Subcutaneous adipose tissue (tissue), 4 donors: ENCODE results near the gene ACTRT3. TPM values are rescaled to one million over a fixed set of nuclear protein-coding genes. Genes with fewer than 3 reads are reported as not detected.

Experiments
- total RNA-seq, 4 donors: library from RNA; depleted of rRNA; stranded (reverse); fragments of >200 nt; gene quantifications; one replicate each; pipeline ENCODE4 v1.1.0, GENCODE V29; 2016
- TF ChIP-seq, protein P1 (sequence below): fragments of 450-650 bp; IDR thresholded peaks from one replicate; pipeline ENCODE4 v1.5.1; 2016; ENCODE audit warnings: low read depth, mild to moderate bottlenecking, control low read depth, antibody characterized with exemption, moderate library complexity

The ACTRT3 gene
- total RNA-seq, 4 donors from 2014 or later, result 3.8 to 7.2 (median 4.9) TPM

DNA sequence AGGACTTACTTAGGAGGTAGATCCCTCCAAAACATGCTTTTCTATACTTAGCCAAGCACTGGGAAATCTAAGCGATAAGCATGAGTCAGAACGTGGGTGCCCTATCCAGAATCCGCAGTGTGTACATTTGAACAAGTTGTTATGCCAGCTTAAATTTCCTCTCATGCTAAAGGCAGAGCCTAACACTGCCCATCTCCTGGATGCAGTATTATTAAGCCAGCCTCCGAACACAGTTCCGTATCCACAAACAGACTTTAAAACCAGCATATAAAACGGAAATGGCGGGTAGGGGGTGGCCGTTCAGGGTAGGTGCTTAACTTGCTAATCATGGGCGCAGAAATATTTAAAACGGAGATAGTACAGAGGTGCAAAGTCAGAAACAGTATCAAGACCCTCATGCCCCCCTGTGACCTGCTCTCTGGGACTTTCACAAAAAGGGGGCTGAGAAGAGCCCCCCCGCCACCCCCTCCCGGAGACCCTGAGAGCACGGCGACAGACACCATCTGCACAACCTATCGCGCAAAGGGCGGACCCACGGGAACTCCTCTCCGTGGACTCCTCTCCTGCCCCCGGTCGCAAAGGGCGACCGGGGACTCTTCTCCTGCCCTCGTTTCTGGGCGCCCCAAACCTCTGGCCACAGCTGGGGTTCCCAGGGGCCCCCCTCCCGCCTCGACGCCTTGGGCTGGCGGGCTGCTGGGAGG lies 42.4 kb upstream of the ACTRT3 start:
- TF ChIP-seq, protein P1, sequence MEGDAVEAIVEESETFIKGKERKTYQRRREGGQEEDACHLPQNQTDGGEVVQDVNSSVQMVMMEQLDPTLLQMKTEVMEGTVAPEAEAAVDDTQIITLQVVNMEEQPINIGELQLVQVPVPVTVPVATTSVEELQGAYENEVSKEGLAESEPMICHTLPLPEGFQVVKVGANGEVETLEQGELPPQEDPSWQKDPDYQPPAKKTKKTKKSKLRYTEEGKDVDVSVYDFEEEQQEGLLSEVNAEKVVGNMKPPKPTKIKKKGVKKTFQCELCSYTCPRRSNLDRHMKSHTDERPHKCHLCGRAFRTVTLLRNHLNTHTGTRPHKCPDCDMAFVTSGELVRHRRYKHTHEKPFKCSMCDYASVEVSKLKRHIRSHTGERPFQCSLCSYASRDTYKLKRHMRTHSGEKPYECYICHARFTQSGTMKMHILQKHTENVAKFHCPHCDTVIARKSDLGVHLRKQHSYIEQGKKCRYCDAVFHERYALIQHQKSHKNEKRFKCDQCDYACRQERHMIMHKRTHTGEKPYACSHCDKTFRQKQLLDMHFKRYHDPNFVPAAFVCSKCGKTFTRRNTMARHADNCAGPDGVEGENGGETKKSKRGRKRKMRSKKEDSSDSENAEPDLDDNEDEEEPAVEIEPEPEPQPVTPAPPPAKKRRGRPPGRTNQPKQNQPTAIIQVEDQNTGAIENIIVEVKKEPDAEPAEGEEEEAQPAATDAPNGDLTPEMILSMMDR, result no peak

DNA sequence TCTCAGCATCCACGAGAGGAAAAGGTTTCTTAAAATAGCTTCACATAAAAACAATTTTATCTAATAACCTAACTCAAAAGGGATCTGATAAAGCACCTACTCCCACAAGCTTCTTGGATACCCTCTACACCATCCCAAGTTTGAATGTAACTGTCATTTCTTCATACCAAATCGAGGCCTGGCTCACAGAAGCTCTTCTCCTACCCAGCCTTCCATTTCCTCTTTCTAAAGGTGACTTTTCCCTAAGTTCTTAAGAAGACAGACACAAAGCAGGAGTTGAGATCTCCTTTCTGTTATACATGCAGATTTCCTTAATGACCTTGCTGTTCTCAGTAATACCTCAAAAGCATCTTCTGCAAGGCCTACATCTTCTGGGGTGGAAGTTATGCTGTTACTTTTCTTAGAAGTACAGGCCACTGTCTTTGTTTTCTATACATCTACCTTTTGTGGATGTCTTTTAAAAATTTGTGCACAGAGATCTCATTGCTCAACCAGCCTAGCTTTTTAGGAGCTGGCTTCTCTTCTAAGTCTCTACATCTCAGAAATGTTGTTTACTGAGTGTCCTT lies 40.0 kb upstream of the ACTRT3 start:
- TF ChIP-seq, protein P1, result no peak

DNA sequence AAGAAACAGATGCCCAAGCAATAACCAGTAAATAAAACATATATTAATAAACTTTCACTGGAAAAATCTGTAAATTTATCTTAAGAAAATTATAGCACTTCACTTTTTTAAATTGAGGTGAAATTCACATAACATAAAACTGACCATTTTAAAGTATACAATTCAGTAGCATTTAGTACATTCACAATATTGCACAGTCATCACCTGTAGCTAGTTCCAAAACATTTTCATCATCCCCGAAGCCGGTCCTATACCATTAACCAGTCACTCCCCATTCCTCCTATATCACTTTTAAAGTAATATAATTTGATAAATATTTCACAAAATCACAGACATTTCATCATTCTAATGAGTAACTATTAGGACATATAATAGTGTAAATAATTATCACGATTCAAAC lies 35.3 kb upstream of the ACTRT3 start:
- TF ChIP-seq, protein P1, result no peak

DNA sequence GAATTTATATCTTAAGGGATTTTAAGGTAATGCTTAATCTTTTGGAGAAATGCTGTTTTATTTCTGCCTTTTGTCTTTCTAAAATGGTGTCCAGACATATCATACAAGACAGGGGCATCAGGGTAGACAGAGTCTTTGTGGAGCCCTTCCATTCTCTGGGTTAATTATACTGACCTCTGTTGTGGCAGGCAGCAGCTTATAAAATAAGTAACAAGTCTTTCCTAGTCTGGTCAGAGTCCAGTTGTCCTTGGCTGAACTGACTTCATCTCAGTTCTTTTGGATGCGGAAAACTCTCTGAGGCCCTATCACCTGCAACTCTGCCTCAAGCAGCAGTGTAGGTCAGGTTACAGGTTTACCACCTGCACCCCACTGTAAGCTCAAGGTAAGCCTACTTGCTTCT lies 23.0 kb upstream of the ACTRT3 start:
- TF ChIP-seq, protein P1, result no peak

DNA sequence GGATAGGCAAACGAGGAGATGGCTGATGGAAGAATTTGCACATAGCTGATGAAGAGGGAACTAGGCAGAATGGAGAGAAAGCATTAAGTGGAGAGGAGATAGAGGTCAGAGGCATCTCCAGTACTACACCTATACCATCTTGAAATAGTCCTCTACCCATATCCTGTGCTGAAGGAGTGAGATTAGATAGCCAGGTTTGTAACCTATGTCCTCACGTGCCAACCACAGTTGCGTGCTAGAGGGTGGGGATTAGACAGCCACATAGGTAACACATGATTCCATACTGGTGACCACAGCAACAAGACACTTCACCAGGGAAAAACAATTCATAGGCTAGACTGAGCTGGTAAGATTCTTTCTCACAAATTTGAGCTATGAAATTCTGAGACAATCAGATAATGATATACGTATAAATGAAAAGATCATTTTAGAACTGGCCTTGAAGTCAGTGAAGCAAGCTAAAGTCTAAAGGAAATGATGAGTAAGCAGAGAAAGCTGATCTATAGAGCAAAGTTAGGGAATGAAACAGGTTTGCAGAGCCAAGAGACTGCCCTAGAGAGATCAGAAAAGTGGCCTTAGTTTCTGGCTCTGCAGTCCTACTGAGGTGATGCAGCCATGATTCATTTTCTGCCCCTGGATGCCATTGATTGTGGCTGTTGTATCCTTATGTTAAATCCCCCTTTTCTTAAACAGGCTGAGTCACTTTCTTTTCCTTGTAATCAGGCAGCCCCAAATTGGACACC lies 21.5 kb upstream of the ACTRT3 start:
- TF ChIP-seq, protein P1, result no peak

DNA sequence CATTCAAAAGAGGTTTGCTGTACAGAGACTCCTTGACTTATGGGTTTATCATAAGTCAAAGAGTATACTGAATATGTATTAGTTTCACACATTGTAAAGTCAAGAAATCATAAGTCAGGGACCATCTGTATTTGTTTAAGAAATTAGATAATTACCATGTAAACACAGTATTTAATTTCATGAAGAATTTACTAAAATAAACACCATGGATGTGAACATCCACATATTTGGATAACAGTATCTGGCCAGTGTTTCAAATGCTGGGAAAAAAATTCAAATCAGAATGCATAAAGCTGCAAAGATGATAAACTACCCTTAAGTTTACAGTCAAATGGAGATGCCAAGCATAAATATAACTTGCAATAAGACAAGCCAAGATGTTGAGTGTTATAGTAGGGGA lies 20.9 kb upstream of the ACTRT3 start:
- TF ChIP-seq, protein P1, result no peak

DNA sequence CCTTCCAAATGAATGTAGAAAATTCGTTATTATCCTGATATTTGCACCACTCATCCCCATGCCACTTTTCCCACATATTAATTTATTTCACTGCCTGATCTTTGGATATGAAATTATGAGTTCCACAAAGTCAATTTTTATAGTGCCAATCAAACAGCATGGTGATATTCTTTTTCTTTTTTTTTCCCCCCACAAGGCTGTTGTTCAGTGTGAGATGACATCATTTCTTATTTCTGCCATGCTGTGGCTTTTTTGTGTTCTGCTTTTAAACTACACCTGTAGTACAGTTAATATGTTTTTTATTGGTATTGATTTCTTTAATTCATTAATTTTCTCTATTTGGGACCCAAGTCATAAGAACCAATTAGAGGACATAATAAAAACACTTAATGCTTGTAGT lies 18.4 kb upstream of the ACTRT3 start:
- TF ChIP-seq, protein P1, result no peak
